GM12878 (cell line): ENCODE results near the gene HCK. TPM values are rescaled to one million over a fixed set of nuclear protein-coding genes. Genes with fewer than 3 reads are reported as not detected.

Experiments
- ATAC-seq: fragments of 200-7000 bp; cut with Tn5 transposase; 3 replicates; pipeline ENCODE4 v1.9.1; 2020; ENCODE audit warnings: mild to moderate bottlenecking, moderate library complexity
- BruUV-seq: library from RNA; stranded (reverse); fragments of 400-500 nt; replicated peaks from 2 replicates; lab custom pipeline; 2021; lab: Mats Ljungman, UMichigan
- CTCF ChIA-PET: fragments of 300-600 bp; sonication (Branson Sonifier 250); formaldehyde crosslinking; extraction: SDS; loops from one replicate; lab custom pipeline; 2021; ENCODE audit warnings: inconsistent platforms; lab: Yijun Ruan, JAX
- POLR2A ChIA-PET: fragments of 350-600 bp; formaldehyde crosslinking; extraction: SDS; loops from one replicate; lab custom pipeline; 2021; ENCODE audit warnings: inconsistent platforms; lab: Charles Lee
- RAD21 ChIA-PET: fragments of 300-600 bp; sonication (Branson Sonifier 250); formaldehyde crosslinking; loops from one replicate; lab custom pipeline; 2023; ENCODE audit warnings: antibody characterized with exemption; ENCODE audit not compliant: unreplicated experiment; lab: Charles Lee
- SMC1A ChIA-PET: fragments of 300-600 bp; sonication (Branson Sonifier 250); formaldehyde crosslinking; loops from one replicate; lab custom pipeline; 2023; ENCODE audit not compliant: unreplicated experiment, uncharacterized antibody; lab: Charles Lee
- DNase-seq: peaks from one replicate; pipeline ENCODE4 v3.0.0-alpha.2; 2011; ENCODE audit warnings: low read depth, low spot score
- FAIRE-seq: peaks from 3 replicates; lab custom pipeline; 2011; peaks lifted over from hg19 to GRCh38; lab: Jason Lieb, UNC
- H2AFZ ChIP-seq: 2 replicates; pipeline ENCODE4 v1.6.0; 2011; ENCODE audit warnings: low read depth, low read length, control low read depth; ENCODE audit not compliant: control insufficient read depth
- H3K27ac ChIP-seq: 2 replicates; pipeline ENCODE4 v1.5.1; 2011; ENCODE audit warnings: control low read depth; ENCODE audit not compliant: control insufficient read depth, insufficient read depth
- H3K27me3 ChIP-seq, 2 experiments: replicated peaks in 1 of 2; 2 replicates each; pipeline versions ENCODE4 v1.6.0 to v1.6.1; 2011; ENCODE audit warnings: low read length in 1 of 2; ENCODE audit not compliant: control insufficient read depth in 2 of 2, insufficient read depth in 2 of 2
- H3K36me3 ChIP-seq, 2 experiments: 2 replicates each; pipeline ENCODE4 v1.5.1; 2011; ENCODE audit warnings: low read length in 1 of 2; ENCODE audit not compliant: control insufficient read depth in 2 of 2, insufficient read depth in 2 of 2
- H3K4me1 ChIP-seq: 2 replicates; pipeline ENCODE4 v1.6.1; 2011; ENCODE audit warnings: mild to moderate bottlenecking, low read length, moderate library complexity, mixed read lengths; ENCODE audit not compliant: control insufficient read depth, insufficient read depth
- H3K4me2 ChIP-seq: 2 replicates; pipeline ENCODE4 v1.6.0; 2011; ENCODE audit warnings: control low read depth; ENCODE audit not compliant: control insufficient read depth, insufficient read depth
- H3K4me3 ChIP-seq: fragments of 200-600 bp; sonication (generic); 2 replicates; pipeline ENCODE4 v1.5.1; 2016
- H3K79me2 ChIP-seq: 2 replicates; pipeline ENCODE4 v1.6.0; 2011; ENCODE audit warnings: low read length; ENCODE audit not compliant: control insufficient read depth, insufficient read depth
- H3K9ac ChIP-seq: 2 replicates; pipeline ENCODE4 v1.8.0; 2011; ENCODE audit warnings: low read length, control low read depth, mixed read lengths; ENCODE audit not compliant: control insufficient read depth, insufficient read depth
- H3K9me3 ChIP-seq: replicated peaks from 3 replicates; pipeline ENCODE4 v1.5.1; 2011; ENCODE audit warnings: mild to moderate bottlenecking, low read length; ENCODE audit not compliant: control insufficient read depth, insufficient read depth
- H4K20me1 ChIP-seq: 2 replicates; pipeline ENCODE4 v1.6.0; 2011; ENCODE audit not compliant: control insufficient read depth, insufficient read depth
- CREB1 ChIP-seq: IDR thresholded peaks from 2 replicates; pipeline ENCODE4 v1.6.1; 2012; ENCODE audit warnings: low read depth, mild to moderate bottlenecking, inconsistent platforms
- IRF4 ChIP-seq: IDR thresholded peaks from 2 replicates; pipeline ENCODE4 v1.6.1; 2011; ENCODE audit warnings: low read depth, low read length
- MEF2A ChIP-seq: IDR thresholded peaks from 2 replicates; pipeline ENCODE4 v1.6.1; 2011; ENCODE audit warnings: low read depth, mild to moderate bottlenecking, low read length, moderate library complexity; ENCODE audit not compliant: insufficient read depth
- MXI1 ChIP-seq: fragments of 150-350 bp; IDR thresholded peaks from 2 replicates; pipeline ENCODE4 v1.6.1; 2011; ENCODE audit warnings: low read depth, mild to moderate bottlenecking, inconsistent platforms, low read length, improper control_type of control experiment
- PAX5 ChIP-seq: IDR thresholded peaks from 2 replicates; pipeline ENCODE4 v1.6.1; 2011; ENCODE audit warnings: low read depth, low read length, borderline replicate concordance
- PML ChIP-seq: IDR thresholded peaks from 2 replicates; pipeline ENCODE4 v1.6.1; 2012; ENCODE audit warnings: low read length, inconsistent platforms
- RELB ChIP-seq: fragments of 450-650 bp; IDR thresholded peaks from 2 replicates; pipeline ENCODE4 v1.6.1; 2017; ENCODE audit warnings: low read depth, mild to moderate bottlenecking, moderate library complexity
- SIN3A ChIP-seq: IDR thresholded peaks from 2 replicates; pipeline ENCODE4 v1.6.1; 2012; ENCODE audit warnings: low read depth, low read length, improper control_type of control experiment
- USF1 ChIP-seq: IDR thresholded peaks from 2 replicates; pipeline ENCODE4 v1.6.1; 2011; ENCODE audit warnings: borderline replicate concordance, low read depth, mild to moderate bottlenecking, moderate library complexity, mixed read lengths, low read length; ENCODE audit not compliant: insufficient read depth; ENCODE audit errors: extremely low read length
- YY1 ChIP-seq: IDR thresholded peaks from 2 replicates; pipeline ENCODE4 v1.6.1; 2011; ENCODE audit warnings: low read depth, mild to moderate bottlenecking, low read length
- ZBTB40 ChIP-seq: fragments of 450-650 bp; IDR thresholded peaks from 2 replicates; pipeline ENCODE4 v1.6.1; 2016; ENCODE audit warnings: mild to moderate bottlenecking, moderate library complexity, borderline replicate concordance
- ZNF687 ChIP-seq: fragments of 450-650 bp; IDR thresholded peaks from 2 replicates; pipeline ENCODE4 v1.6.1; 2017; ENCODE audit warnings: mild to moderate bottlenecking, moderate library complexity
- WGBS: methylation state at CpG from one replicate; pipeline ENCODE4 v1.1.6; 2016; ENCODE audit warnings: low lambda C conversion rate; ENCODE audit not compliant: insufficient replicate concordance, insufficient coverage; ENCODE audit errors: missing lambda C conversion rate; 5-methylcytosine and 5-hydroxymethylcytosine counted together
- in situ Hi-C: fragments of 300-500 bp; cut with MboI; formaldehyde crosslinking; loops from 9 replicates; pipeline ENCODE4 v1.14.3; 2018; ENCODE audit warnings: mixed read lengths
- intact Hi-C: fragments of 100-400 bp; cut with micrococcal nuclease; formaldehyde crosslinking; loops from one replicate; pipeline ENCODE4 v1.14.2; 2022; ENCODE audit not compliant: unreplicated experiment
- polyA plus RNA-seq, 11 experiments: library from polyadenylated mRNA; depleted of rRNA in 4 of 11; unstranded in 6 of 11; stranded (reverse) in 5 of 11; fragments of >200 nt; fragmentation: Nextera tagmentation in 4 of 11; fragmentation: Illumina TruSeq in 1 of 11; extraction: Ambion mirVana in 4 of 11; extraction: Trizol in 1 of 11; gene quantifications; 1 replicate in 1 of 11; 2 replicates in 10 of 11; pipeline versions ENCODE4 v1.2.1 to v1.2.3, GENCODE V29; 2011 to 2016; ENCODE audit warnings: inconsistent platforms in 2 of 11, missing spikeins in 2 of 11, low read depth in 1 of 11
- total RNA-seq, 4 experiments: library from RNA; depleted of rRNA in 3 of 4; stranded (reverse); fragments of >200 nt in 3 of 4; fragmentation: Illumina TruSeq in 1 of 4; extraction: Trizol in 1 of 4; gene quantifications; 2 replicates each; pipeline versions ENCODE4 v1.2.1 to v1.2.3, GENCODE V29; 2013 to 2021

Gene HCK
- total and polyA plus RNA-seq, 10 of the 15 experiments (the other 5 are each of a cell fraction or from before 2014, with no cell fraction given), result 1.3 to 30.3 (median 18.5) TPM

GRCh38 chr20:32012159-32012688 is 39.8 kb upstream of the HCK start:
- DNase-seq (no peak), ATAC-seq (no peak), FAIRE-seq (no peak)
- no peaks in the 10 kb centered on the region for H3K4me1 ChIP-seq
- no peak overlapping the region for H3K9ac ChIP-seq
- H3K27ac ChIP-seq, result no peak overlapping the region
- in situ Hi-C loops (no loop called here), intact Hi-C loops (no loop called here)
- ChIA-PET POLR2A (no interaction called here), CTCF (interaction anchor here (0.6 to 2.3 kb wide), 7 partner anchors 14 to 189 kb away, joined by 3 to 10 read pairs (median 6); no protein-coding TSS in a partner anchor), SMC1A (interaction anchor here (0.9 to 1.4 kb wide), 4 partner anchors 9 to 19 kb away, joined by 3 to 6 read pairs (median 3); no protein-coding TSS in a partner anchor), RAD21 (interaction anchor here (0.6 to 1.0 kb wide), 2 partner anchors 12 to 188 kb away, joined by 3 read pairs; no protein-coding TSS in a partner anchor)
- H3K4me3 ChIP-seq, result no peak overlapping the region
- no peaks in the 10 kb centered on the region for H3K9me3 ChIP-seq
- H3K4me2 ChIP-seq, result no peak overlapping the region
- WGBS, result 10% methylated on average over 5 of the region's 5 CpGs
- no peak overlapping the region for H2AFZ ChIP-seq
- H4K20me1 ChIP-seq, result no peaks in the 10 kb centered on the region
- no peaks in the 10 kb centered on the region for H3K79me2 ChIP-seq
- BruUV-seq, result no TSS peak
- peaks cover 0 to 1% of the 10 kb centered on the region in 2 experiments; a peak in 3 of 4 replicates for H3K27me3 ChIP-seq
- no peaks in the 10 kb centered on the region for H3K36me3 ChIP-seq
- TF ChIP-seq PAX5 (no peak), CREB1 (no peak), ZBTB40 (no peak), PML (no peak), SIN3A (no peak), IRF4 (no peak), USF1 (no peak), MEF2A (no peak), YY1 (no peak), ZNF687 (no peak), RELB (no peak), MXI1 (no peak)
